Breast epithelium (tissue), 3 donors: ENCODE data around the gene NRXN2.

Experiments used
- POLR2A ChIP-seq: fragments of 450-650 bp; IDR thresholded peaks from one replicate; pipeline ENCODE4 v1.6.1; 2016; ENCODE audit warnings: antibody characterized with exemption, mild to moderate bottlenecking, moderate library complexity
- TF ChIP-seq, protein P1 (sequence below), 3 donors: fragments of 450-650 bp; IDR thresholded peaks; one replicate each; pipeline ENCODE4 v1.5.1; 2016 to 2017; ENCODE audit warnings: antibody characterized with exemption in 3 of 3, mild to moderate bottlenecking in 3 of 3, moderate library complexity in 3 of 3

DNA sequence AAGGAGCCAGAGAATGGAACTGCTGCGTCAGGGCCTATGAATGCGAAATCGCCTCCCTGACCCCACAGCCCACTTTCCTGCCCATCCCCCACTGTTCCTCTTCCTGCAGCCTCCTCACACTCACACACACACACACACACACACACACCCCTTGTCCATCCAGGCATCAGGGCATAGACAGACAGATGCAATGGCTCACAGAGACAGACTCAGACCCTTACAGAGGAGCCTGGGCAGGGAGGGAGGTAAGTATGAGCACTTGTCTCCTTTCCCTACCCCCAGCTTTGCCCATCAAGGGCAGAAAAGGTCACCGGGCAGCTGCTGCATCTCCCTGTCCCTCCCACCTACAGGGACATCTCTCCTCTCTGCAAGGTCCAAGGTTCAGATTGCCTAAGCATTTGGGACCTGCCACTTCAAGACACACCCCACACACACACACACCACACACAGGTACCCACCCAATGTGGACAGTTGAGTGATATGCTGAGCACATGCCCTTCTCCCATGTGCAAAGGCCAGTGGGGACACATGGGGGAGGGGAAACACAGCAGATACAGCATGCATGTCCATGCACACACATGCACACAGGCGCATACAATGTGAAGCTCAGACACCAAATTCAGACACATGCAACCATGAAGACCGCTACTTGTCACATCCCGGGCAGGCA lies 2.0 kb upstream of the NRXN2 start:
- TF ChIP-seq, protein P1, sequence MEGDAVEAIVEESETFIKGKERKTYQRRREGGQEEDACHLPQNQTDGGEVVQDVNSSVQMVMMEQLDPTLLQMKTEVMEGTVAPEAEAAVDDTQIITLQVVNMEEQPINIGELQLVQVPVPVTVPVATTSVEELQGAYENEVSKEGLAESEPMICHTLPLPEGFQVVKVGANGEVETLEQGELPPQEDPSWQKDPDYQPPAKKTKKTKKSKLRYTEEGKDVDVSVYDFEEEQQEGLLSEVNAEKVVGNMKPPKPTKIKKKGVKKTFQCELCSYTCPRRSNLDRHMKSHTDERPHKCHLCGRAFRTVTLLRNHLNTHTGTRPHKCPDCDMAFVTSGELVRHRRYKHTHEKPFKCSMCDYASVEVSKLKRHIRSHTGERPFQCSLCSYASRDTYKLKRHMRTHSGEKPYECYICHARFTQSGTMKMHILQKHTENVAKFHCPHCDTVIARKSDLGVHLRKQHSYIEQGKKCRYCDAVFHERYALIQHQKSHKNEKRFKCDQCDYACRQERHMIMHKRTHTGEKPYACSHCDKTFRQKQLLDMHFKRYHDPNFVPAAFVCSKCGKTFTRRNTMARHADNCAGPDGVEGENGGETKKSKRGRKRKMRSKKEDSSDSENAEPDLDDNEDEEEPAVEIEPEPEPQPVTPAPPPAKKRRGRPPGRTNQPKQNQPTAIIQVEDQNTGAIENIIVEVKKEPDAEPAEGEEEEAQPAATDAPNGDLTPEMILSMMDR (IDR thresholded peaks at IDR 0.05), result no peak
- TF ChIP-seq POLR2A, result no peak
